Measurements from ENCODE around the gene RPS6KB1.
"Not testable (repeated sequence)": the region's sequence is repeated elsewhere in the genome, so short reads cannot be mapped to it uniquely, and the experiment has no call there.

Gene RPS6KB1

DNA sequence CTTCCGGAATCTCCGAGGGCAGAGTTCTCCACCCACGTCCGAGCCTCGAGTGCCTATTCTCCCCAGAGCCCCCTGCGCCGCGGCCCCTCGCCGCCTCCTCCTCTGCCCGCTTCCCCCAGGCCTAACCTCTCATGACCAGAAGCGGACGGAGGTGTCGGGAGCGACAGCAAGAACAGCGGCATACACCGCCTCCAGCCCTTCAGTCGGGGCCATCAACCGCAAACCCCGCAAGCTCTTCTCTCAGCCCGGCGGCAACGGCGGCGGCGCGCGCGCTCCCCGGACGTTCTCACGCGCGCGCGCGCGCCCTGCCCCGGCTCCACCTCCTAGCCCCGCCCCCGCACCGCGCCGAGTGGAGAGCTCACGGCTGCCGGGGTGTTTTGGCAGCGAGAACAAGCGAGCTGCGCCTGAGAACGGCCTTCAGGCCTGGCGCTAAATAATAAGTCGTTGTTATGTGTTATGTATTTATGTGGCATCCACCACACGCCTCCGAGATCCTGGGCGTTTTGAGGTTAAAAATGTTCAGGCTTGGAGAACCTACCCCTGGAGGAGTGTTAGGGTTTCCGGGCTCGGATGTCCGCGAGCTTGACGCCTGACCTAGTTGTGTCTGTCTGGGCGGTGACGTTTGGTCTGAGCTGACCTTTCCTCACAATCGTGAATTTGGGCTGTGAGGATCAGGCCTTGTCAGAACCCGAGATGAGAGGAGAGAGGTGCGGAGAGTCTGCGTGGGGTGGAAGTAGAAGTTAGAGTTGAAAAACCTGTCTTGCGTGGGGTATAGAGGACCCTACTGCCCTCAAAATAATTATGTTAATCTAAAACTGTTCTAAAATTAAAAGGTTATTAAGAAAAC is 71.8 kb downstream of the RPS6KB1 start, which contains the start of gene RNFT1:
TSS of gene RNFT1 (minus strand) at position 259 of the 847 bp plus-strand sequence. CDS start at position 182, 77 bp downstream.
- Histone ChIP-seq H3K9me2 (replicated peaks; ENCODE audit: insufficient read depth, low read length) (no peaks in the 10 kb centered on the region), H3K9ac (ENCODE audit: low read length) (peak within 1 kb of the TSS; percentile 72), H4K20me1 (ENCODE audit: low read depth, low read length) (no peaks in the 10 kb centered on the region), H3K79me2 (ENCODE audit: insufficient read depth, low read length) (peaks cover 15% of the 10 kb centered on the region), H3K27ac (ENCODE audit: low read depth, low read length) (peak within 1 kb of the TSS; percentile 55), H2AFZ (ENCODE audit: low read depth, low read length, severe bottlenecking) (peak within 1 kb of the TSS; percentile 94), H3K27me3 (ENCODE audit: low read length) (no peaks in the 10 kb centered on the region), H3K4me2 (ENCODE audit: low read depth, low read length, poor library complexity, severe bottlenecking) (peak within 1 kb of the TSS; percentile 83), H3K9me3 (ENCODE audit: insufficient read depth, low read length) (no peaks in the 10 kb centered on the region), H3K4me3 (ENCODE audit: insufficient read depth, low read length, poor library complexity, severe bottlenecking) (peak within 1 kb of the TSS; percentile 80), H3K36me3 (ENCODE audit: low read length) (peaks cover 6% of the 10 kb centered on the region; the same call in 1 of the 2 replicates), H3F3A (ENCODE audit: insufficient read depth) (no peaks in the 10 kb centered on the region)
- TF ChIP-seq EZH2phosphoT487 (conservative IDR thresholded peaks at IDR 0.05; ENCODE audit: low read length), result no peak
- TF ChIP-seq, protein P1, sequence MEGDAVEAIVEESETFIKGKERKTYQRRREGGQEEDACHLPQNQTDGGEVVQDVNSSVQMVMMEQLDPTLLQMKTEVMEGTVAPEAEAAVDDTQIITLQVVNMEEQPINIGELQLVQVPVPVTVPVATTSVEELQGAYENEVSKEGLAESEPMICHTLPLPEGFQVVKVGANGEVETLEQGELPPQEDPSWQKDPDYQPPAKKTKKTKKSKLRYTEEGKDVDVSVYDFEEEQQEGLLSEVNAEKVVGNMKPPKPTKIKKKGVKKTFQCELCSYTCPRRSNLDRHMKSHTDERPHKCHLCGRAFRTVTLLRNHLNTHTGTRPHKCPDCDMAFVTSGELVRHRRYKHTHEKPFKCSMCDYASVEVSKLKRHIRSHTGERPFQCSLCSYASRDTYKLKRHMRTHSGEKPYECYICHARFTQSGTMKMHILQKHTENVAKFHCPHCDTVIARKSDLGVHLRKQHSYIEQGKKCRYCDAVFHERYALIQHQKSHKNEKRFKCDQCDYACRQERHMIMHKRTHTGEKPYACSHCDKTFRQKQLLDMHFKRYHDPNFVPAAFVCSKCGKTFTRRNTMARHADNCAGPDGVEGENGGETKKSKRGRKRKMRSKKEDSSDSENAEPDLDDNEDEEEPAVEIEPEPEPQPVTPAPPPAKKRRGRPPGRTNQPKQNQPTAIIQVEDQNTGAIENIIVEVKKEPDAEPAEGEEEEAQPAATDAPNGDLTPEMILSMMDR (IDR thresholded peaks at IDR 0.05; ENCODE audit: insufficient read depth, low read length, poor library complexity, severe bottlenecking), result no peak

DNA sequence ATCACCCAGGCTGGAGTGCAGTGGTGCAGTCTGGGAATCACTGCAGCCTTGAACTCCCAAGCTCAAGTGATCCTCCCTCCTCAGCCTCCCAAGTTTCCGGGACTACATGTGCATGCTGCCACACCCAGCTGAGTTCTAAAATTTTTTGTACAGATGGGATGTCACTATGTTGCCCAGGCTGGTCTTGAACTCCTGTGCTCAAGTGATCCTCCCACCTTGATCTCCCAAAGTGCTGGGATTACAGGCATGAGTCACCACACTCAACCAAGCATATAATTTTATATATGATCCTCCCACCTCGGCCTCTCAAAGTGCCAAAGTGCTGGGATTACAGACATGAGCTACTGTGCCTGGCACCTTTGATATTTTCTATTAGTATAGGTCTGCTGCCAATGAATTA is 78.8 kb downstream of the RPS6KB1 start:
- H3K9me3 ChIP-seq (ENCODE audit: insufficient read depth, low read length); H3K36me3 ChIP-seq (ENCODE audit: low read length); H3K4me2 ChIP-seq (ENCODE audit: low read depth, low read length, poor library complexity, severe bottlenecking); H3K27ac ChIP-seq (ENCODE audit: low read depth, low read length); H3F3A ChIP-seq (ENCODE audit: insufficient read depth); H3K9me2 ChIP-seq (replicated peaks; ENCODE audit: insufficient read depth, low read length); H2AFZ ChIP-seq (ENCODE audit: low read depth, low read length, severe bottlenecking); H3K27me3 ChIP-seq (ENCODE audit: low read length); H3K79me2 ChIP-seq (ENCODE audit: insufficient read depth, low read length); H4K20me1 ChIP-seq (ENCODE audit: low read depth, low read length); H3K9ac ChIP-seq (ENCODE audit: low read length); H3K4me3 ChIP-seq (ENCODE audit: insufficient read depth, low read length, poor library complexity, severe bottlenecking): not testable (repeated sequence)

DNA sequence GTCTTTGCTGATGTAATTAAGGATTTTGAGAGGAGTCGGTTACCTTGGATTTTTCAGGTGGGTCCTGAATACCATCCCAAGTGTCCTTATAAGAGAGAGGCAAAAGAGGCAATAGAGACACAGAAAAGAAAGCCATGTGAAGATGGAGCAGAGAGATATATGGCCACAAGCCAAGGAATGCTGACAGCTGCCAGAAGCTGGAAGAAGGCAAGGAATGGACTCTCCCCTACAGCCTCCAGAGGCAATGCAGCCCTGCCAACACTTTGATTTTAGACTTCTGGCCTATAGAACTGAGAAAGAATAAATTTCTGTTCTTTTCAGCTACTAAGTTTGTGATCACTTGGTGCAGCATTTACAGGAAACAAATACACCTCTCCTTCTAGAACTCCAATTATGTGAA is 79.9 kb downstream of the RPS6KB1 start:
- Histone ChIP-seq H2AFZ (ENCODE audit: low read depth, low read length, severe bottlenecking) (no peak overlapping the region), H3K36me3 (ENCODE audit: low read length) (no peaks in the 10 kb centered on the region), H3K4me3 (ENCODE audit: insufficient read depth, low read length, poor library complexity, severe bottlenecking) (no peak overlapping the region), H3K27me3 (ENCODE audit: low read length) (no peaks in the 10 kb centered on the region), H3K4me2 (ENCODE audit: low read depth, low read length, poor library complexity, severe bottlenecking) (no peak overlapping the region), H3K9me3 (ENCODE audit: insufficient read depth, low read length) (no peaks in the 10 kb centered on the region), H4K20me1 (ENCODE audit: low read depth, low read length) (no peaks in the 10 kb centered on the region), H3K9ac (ENCODE audit: low read length) (no peak overlapping the region), H3F3A (ENCODE audit: insufficient read depth) (no peaks in the 10 kb centered on the region), H3K79me2 (ENCODE audit: insufficient read depth, low read length) (no peaks in the 10 kb centered on the region), H3K27ac (ENCODE audit: low read depth, low read length) (no peak overlapping the region), H3K9me2 (replicated peaks; ENCODE audit: insufficient read depth, low read length) (no peaks in the 10 kb centered on the region)
- TF ChIP-seq, protein P1 (IDR thresholded peaks at IDR 0.05; ENCODE audit: insufficient read depth, low read length, poor library complexity, severe bottlenecking), result no peak
- no peak for TF ChIP-seq EZH2phosphoT487 (conservative IDR thresholded peaks at IDR 0.05; ENCODE audit: low read length)

DNA sequence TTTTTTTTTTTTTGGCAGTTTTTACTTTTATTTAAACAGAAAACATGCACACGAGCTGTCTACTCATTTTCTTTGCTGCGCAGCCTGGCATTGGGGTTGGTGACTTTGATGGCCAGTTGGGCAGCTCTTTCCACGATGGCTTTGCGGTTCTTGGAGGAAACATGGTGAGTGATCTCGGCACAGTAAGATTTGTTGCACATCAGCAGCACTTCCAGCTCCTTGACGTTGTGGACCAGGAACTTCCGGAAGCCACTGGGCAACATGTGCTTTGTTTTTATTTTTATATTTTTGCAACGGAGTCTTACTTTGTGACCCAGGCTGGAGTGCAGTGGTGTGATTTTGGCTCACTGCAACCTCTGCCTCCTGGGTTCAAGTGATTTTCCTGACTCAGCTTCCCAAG is 80.6 kb downstream of the RPS6KB1 start:
- H3K4me2 ChIP-seq (ENCODE audit: low read depth, low read length, poor library complexity, severe bottlenecking); H3K9me3 ChIP-seq (ENCODE audit: insufficient read depth, low read length); H3K27ac ChIP-seq (ENCODE audit: low read depth, low read length); H3K9ac ChIP-seq (ENCODE audit: low read length); H3K79me2 ChIP-seq (ENCODE audit: insufficient read depth, low read length); H3K9me2 ChIP-seq (replicated peaks; ENCODE audit: insufficient read depth, low read length); H3K36me3 ChIP-seq (ENCODE audit: low read length); H3K4me3 ChIP-seq (ENCODE audit: insufficient read depth, low read length, poor library complexity, severe bottlenecking); H4K20me1 ChIP-seq (ENCODE audit: low read depth, low read length); H2AFZ ChIP-seq (ENCODE audit: low read depth, low read length, severe bottlenecking); H3K27me3 ChIP-seq (ENCODE audit: low read length); H3F3A ChIP-seq (ENCODE audit: insufficient read depth): not testable (repeated sequence)

DNA sequence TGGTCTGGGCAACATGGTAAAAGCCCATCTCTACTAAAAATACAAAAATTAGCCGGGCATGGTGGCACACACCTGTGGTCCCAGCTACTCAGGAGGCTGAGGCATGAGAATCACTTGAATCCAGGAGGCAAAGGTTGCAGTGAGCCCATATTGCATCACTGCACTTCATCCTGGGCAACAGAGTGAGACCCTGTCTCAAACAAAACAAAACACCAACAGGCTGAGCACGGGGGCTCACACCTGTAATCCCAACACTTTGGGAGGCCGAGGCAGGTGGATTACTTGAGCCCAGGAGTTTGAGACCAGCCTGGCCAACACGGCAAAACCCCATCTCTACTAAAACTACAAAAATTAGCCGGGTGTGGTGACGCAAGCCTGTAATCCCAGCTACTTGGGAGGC is 82.2 kb downstream of the RPS6KB1 start:
- not testable (repeated sequence) for H3K4me3 ChIP-seq (ENCODE audit: insufficient read depth, low read length, poor library complexity, severe bottlenecking); H3K9me2 ChIP-seq (replicated peaks; ENCODE audit: insufficient read depth, low read length); H3K9ac ChIP-seq (ENCODE audit: low read length); H3K36me3 ChIP-seq (ENCODE audit: low read length); H3K27ac ChIP-seq (ENCODE audit: low read depth, low read length); H3K4me2 ChIP-seq (ENCODE audit: low read depth, low read length, poor library complexity, severe bottlenecking); H3K9me3 ChIP-seq (ENCODE audit: insufficient read depth, low read length); H3K79me2 ChIP-seq (ENCODE audit: insufficient read depth, low read length); H4K20me1 ChIP-seq (ENCODE audit: low read depth, low read length); H3F3A ChIP-seq (ENCODE audit: insufficient read depth); H3K27me3 ChIP-seq (ENCODE audit: low read length); H2AFZ ChIP-seq (ENCODE audit: low read depth, low read length, severe bottlenecking)

DNA sequence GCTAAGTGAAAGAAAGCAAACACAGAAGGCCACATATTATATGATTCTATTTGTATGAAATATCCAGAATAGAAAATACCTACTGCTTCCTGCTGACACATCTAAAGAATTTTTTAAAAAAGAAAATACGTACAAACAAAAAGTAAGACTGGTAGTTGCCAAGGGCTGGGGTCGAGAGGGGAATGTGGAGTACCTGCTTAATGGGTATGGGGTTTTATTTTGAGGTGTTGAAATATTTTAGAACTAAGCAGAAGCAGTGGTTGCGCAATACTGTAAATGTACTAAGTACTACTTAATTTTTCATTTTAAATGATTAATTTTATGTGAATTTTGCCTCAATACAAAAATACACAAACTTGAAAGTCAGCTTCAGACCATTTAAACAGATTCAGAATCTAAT is 103.7 kb downstream of the RPS6KB1 start:
- H3K4me3 ChIP-seq (ENCODE audit: insufficient read depth, low read length, poor library complexity, severe bottlenecking); H2AFZ ChIP-seq (ENCODE audit: low read depth, low read length, severe bottlenecking); H3K79me2 ChIP-seq (ENCODE audit: insufficient read depth, low read length); H3K36me3 ChIP-seq (ENCODE audit: low read length); H3K9me2 ChIP-seq (replicated peaks; ENCODE audit: insufficient read depth, low read length); H3K9me3 ChIP-seq (ENCODE audit: insufficient read depth, low read length); H3F3A ChIP-seq (ENCODE audit: insufficient read depth); H3K27ac ChIP-seq (ENCODE audit: low read depth, low read length); H3K9ac ChIP-seq (ENCODE audit: low read length); H3K27me3 ChIP-seq (ENCODE audit: low read length); H3K4me2 ChIP-seq (ENCODE audit: low read depth, low read length, poor library complexity, severe bottlenecking); H4K20me1 ChIP-seq (ENCODE audit: low read depth, low read length): not testable (repeated sequence)
